ENCODE data around the gene ZBTB38. TPM values are rescaled to one million over a fixed set of nuclear protein-coding genes. Genes with fewer than 3 reads are reported as not detected.

The ZBTB38 gene
- total RNA-seq, 1 donor from 2014 or later = 29.4 TPM

DNA sequence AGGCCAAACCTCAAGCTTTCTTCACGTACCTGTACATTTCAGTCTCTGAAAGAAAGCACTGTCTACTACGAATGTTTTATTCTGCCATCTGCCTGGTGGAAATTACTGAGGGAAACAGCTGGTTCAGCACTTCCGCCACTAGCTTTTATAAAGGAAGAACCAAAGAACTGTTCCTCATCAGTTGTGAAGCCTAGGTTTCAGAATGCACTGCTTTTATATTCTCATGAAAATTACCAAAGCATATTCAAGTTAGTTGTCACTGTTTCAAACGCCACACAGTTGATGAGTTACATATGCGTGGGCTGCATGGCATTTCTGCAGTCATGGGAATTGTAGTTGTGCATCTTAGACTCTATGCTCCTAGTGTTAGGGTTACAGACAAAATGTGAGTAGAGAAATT is 21.5 kb upstream of the ZBTB38 start:
- DNase-seq (ENCODE audit: extremely low spot score, unreplicated experiment) = no peak
- peaks cover 7% of the 10 kb centered on the region for H3K9me3 Mint-ChIP-seq
- H3K27me3 Mint-ChIP-seq = peaks cover 2% of the 10 kb centered on the region
- peaks cover 12% of the 10 kb centered on the region for H3K4me1 Mint-ChIP-seq (ENCODE audit: unreplicated experiment)
- no peak overlapping the region for H3K4me3 Mint-ChIP-seq
- H3K27ac Mint-ChIP-seq = no peak overlapping the region
- TF ChIP-seq CTCF (conservative IDR thresholded peaks at IDR 0.05) = no peak
- no peaks in the 10 kb centered on the region for H3K36me3 Mint-ChIP-seq

GRCh38 chr3:141348837-141349236 is 19.5 kb upstream of the ZBTB38 start:
- Mint-ChIP-seq H3K4me1 (ENCODE audit: unreplicated experiment) (peaks cover 12% of the 10 kb centered on the region), H3K9me3 (no peaks in the 10 kb centered on the region), H3K36me3 (no peaks in the 10 kb centered on the region), H3K27ac (no peak overlapping the region), H3K4me3 (no peak overlapping the region), H3K27me3 (peaks cover 5% of the 10 kb centered on the region)
- no peak for TF ChIP-seq CTCF (conservative IDR thresholded peaks at IDR 0.05)
- DNase-seq (ENCODE audit: extremely low spot score, unreplicated experiment) = no peak

GRCh38 chr3:141349711-141350110 is 18.6 kb upstream of the ZBTB38 start:
- no peaks in the 10 kb centered on the region for H3K9me3 Mint-ChIP-seq
- H3K36me3 Mint-ChIP-seq = no peaks in the 10 kb centered on the region
- H3K4me3 Mint-ChIP-seq = no peak overlapping the region
- peaks cover 12% of the 10 kb centered on the region for H3K4me1 Mint-ChIP-seq (ENCODE audit: unreplicated experiment)
- DNase-seq (ENCODE audit: extremely low spot score, unreplicated experiment) = no peak
- no peak overlapping the region for H3K27ac Mint-ChIP-seq
- TF ChIP-seq CTCF (conservative IDR thresholded peaks at IDR 0.05) = no peak
- H3K27me3 Mint-ChIP-seq = peaks cover 5% of the 10 kb centered on the region

DNA sequence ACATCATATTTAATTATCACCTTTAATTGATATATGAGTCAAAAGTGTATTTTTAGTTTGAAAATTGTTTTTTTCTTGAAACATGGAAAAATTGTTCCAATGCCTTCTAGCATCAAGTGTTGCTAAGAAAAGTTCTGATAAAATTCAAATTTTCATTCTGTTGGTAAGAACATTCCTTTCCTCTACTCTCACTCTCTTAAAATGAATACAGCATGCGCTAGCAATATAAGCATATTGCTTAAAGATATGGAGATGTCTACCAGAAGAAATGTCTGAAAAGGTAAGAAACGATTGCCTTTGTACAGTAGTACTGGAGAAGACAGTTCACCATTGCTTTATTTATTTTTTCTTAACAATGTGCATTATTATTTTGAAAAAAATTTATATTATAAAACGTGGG is 17.6 kb upstream of the ZBTB38 start:
- Mint-ChIP-seq H3K9me3 (no peaks in the 10 kb centered on the region), H3K4me1 (ENCODE audit: unreplicated experiment) (peaks cover 12% of the 10 kb centered on the region), H3K36me3 (no peaks in the 10 kb centered on the region)

GRCh38 chr3:141352262-141352984 is 15.9 kb upstream of the ZBTB38 start:
- Mint-ChIP-seq H3K27me3 (peaks cover 5% of the 10 kb centered on the region), H3K27ac (no peak overlapping the region), H3K4me1 (ENCODE audit: unreplicated experiment) (peaks cover 9% of the 10 kb centered on the region), H3K36me3 (no peaks in the 10 kb centered on the region), H3K4me3 (no peak overlapping the region), H3K9me3 (no peaks in the 10 kb centered on the region)
- no peak for TF ChIP-seq CTCF (conservative IDR thresholded peaks at IDR 0.05)
- DNase-seq (ENCODE audit: extremely low spot score, unreplicated experiment) = no peak

More for the DNA sequence above, 17.6 kb upstream of the ZBTB38 start:
- Mint-ChIP-seq H3K27me3 (peaks cover 5% of the 10 kb centered on the region), H3K27ac (no peak overlapping the region), H3K4me3 (no peak overlapping the region)
- no peak for TF ChIP-seq CTCF (conservative IDR thresholded peaks at IDR 0.05)
- no peak for DNase-seq (ENCODE audit: extremely low spot score, unreplicated experiment)
